ENCODE results near the gene ATG12. TPM values are rescaled to one million over a fixed set of nuclear protein-coding genes. Genes with fewer than 3 reads are reported as not detected.

ATG12 gene
- total and polyA plus RNA-seq, 2 of the 8 experiments (the other 6 are each of a cell fraction or from before 2014, with no cell fraction given) = 23.8 to 49.3 TPM

GRCh38 chr5:115841382-115842088 lies at the start of gene ATG12, which contains the start of gene AP3S1 (continued):
- TF ChIP-seq SIN3A (conservative IDR thresholded peaks at IDR 0.05 in 1 of 2, IDR thresholded peaks at IDR 0.05 in 1 of 2; ENCODE audit: low read depth in 1 of 2, low read length in 2 of 2) = peak; percentile 74 to 78; a peak in 2 of 4 replicates
- no peak for TF ChIP-seq ATF3 (IDR thresholded peaks at IDR 0.05; ENCODE audit: insufficient read depth, low read depth, low read length)
- TF ChIP-seq POLR2A (IDR thresholded peaks at IDR 0.05; ENCODE audit: control extremely low read depth in 1 of 2, low read depth in 2 of 2, low read length in 2 of 2) = peak in 1 of 2 experiments; percentile 85; a peak in 2 of 3 replicates
- TF ChIP-seq RNF2 (IDR thresholded peaks at IDR 0.05; ENCODE audit: borderline replicate concordance, low read depth, low read length, missing control alignments, poor library complexity, severe bottlenecking) = no peak
- TF ChIP-seq ZNF274 (IDR thresholded peaks at IDR 0.05; ENCODE audit: borderline replicate concordance, extremely low read depth, low read length) = no peak
- TF ChIP-seq CEBPB (IDR thresholded peaks at IDR 0.05; ENCODE audit: low read depth, low read length) = no peak
- no peak for TF ChIP-seq ATF2 (IDR thresholded peaks at IDR 0.05; ENCODE audit: low read length)
- no peak for TF ChIP-seq JUND (IDR thresholded peaks at IDR 0.05; ENCODE audit: low read length)
- TF ChIP-seq USF2 (IDR thresholded peaks at IDR 0.05; ENCODE audit: low read length) = peak; percentile 6; the same call in 1 of the 2 replicates
- no peak for TF ChIP-seq SUZ12 (IDR thresholded peaks at IDR 0.05; ENCODE audit: low read length)
- TF ChIP-seq RBBP5 (IDR thresholded peaks at IDR 0.05; ENCODE audit: borderline replicate concordance, low read depth, low read length) = no peak; the same call in 1 of the 2 replicates
- peak; percentile 95 for TF ChIP-seq POLR2AphosphoS5 (IDR thresholded peaks at IDR 0.05; ENCODE audit: low read depth, low read length)
- no peak for TF ChIP-seq MAFK (IDR thresholded peaks at IDR 0.05; ENCODE audit: low read depth, low read length)
- TF ChIP-seq EZH2 (IDR thresholded peaks at IDR 0.05; ENCODE audit: low read depth, low read length, severe bottlenecking) = no peak
- TF ChIP-seq JUN (IDR thresholded peaks at IDR 0.05; ENCODE audit: low read depth, low read length) = no peak
- TF ChIP-seq TAF1 (IDR thresholded peaks at IDR 0.05; ENCODE audit: low read depth, low read length) = peak; percentile 96
- no peak for TF ChIP-seq CHD2 (IDR thresholded peaks at IDR 0.05; ENCODE audit: low read length)
- peak; percentile 40; the same call in 1 of the 2 replicates for TF ChIP-seq GABPA (IDR thresholded peaks at IDR 0.05; ENCODE audit: borderline replicate concordance, insufficient read depth, low read length)
- no peak for TF ChIP-seq FOSL1 (IDR thresholded peaks at IDR 0.05; ENCODE audit: insufficient read depth, low read depth, low read length)
- no peak for TF ChIP-seq TEAD4 (IDR thresholded peaks at IDR 0.05; ENCODE audit: low read depth, low read length)
- no peak for TF ChIP-seq SIX5 (IDR thresholded peaks at IDR 0.05; ENCODE audit: low read depth, low read length)
